GM18517 (cell line): ENCODE data around the gene RDH11.
"Not testable (repeated sequence)": the region's sequence is repeated elsewhere in the genome, so short reads cannot be mapped to it uniquely, and the experiment has no call there.

Source experiments
- ATAC-seq: cut with Tn5 transposase; IDR thresholded peaks from one replicate; pipeline ENCODE4 v1.9.1; 2021; ENCODE audit warnings: mild to moderate bottlenecking, moderate library complexity; ENCODE audit not compliant: unreplicated experiment

Gene RDH11

GRCh38 chr14:67704484-67705089, 9.0 kb upstream of the RDH11 start:
- ATAC-seq, result no peak

- ATAC-seq, result no peak
These were observed 8.4 kb upstream of the RDH11 start for GRCh38 chr14:67703997-67704396.

- ATAC-seq, result not testable (repeated sequence)
These were observed 5.9 kb upstream of the RDH11 start, which contains the start of gene RDH12 for GRCh38 chr14:67701492-67701891. Gene RDH12 (plus strand): TSS chr14:67701886. CDS start chr14:67722643, 20,757 bp downstream.

- no peak for ATAC-seq
These were observed 2.6 kb upstream of the RDH11 start for GRCh38 chr14:67698179-67698578.

GRCh38 chr14:67697006-67697405, 1.4 kb upstream of the RDH11 start:
- ATAC-seq, result no peak

- ATAC-seq, result peak; percentile 85
These were observed 672 bp downstream of the RDH11 start for GRCh38 chr14:67694791-67695393.

- ATAC-seq, result no peak
These were observed 5.6 kb downstream of the RDH11 start for GRCh38 chr14:67690011-67690410.

GRCh38 chr14:67683842-67684241, 11.7 kb downstream of the RDH11 start:
- no peak for ATAC-seq

- no peak for ATAC-seq
These were observed 14.6 kb downstream of the RDH11 start for GRCh38 chr14:67680941-67681340.

- peak; percentile 96 for ATAC-seq
These were observed 15.4 kb downstream of the RDH11 start for GRCh38 chr14:67680121-67680602.

GRCh38 chr14:67679006-67679405, 16.6 kb downstream of the RDH11 start:
- no peak for ATAC-seq

GRCh38 chr14:67675219-67675582, 20.4 kb downstream of the RDH11 start:
- ATAC-seq, result no peak

GRCh38 chr14:67674480-67675218, 20.9 kb downstream of the RDH11 start, which contains the start of gene VTI1B:
Gene VTI1B (minus strand): TSS chr14:67674632. CDS start chr14:67674489, 143 bp downstream.
- peak; percentile 81 for ATAC-seq

- ATAC-seq, result peak; percentile 18
These were observed 21.5 kb downstream of the RDH11 start for GRCh38 chr14:67674139-67674479.

- no peak for ATAC-seq
These were observed 22.1 kb downstream of the RDH11 start for GRCh38 chr14:67673451-67673850.

GRCh38 chr14:67668559-67668958, 27.0 kb downstream of the RDH11 start:
- ATAC-seq, result no peak

- peak; percentile 54 for ATAC-seq
These were observed 28.7 kb downstream of the RDH11 start for GRCh38 chr14:67666750-67667449.

- ATAC-seq, result no peak
These were observed 29.7 kb downstream of the RDH11 start for GRCh38 chr14:67665868-67666267.

- ATAC-seq, result no peak
These were observed 31.9 kb downstream of the RDH11 start for GRCh38 chr14:67663633-67664032.

GRCh38 chr14:67653651-67654280, 41.8 kb downstream of the RDH11 start:
- no peak for ATAC-seq

- no peak for ATAC-seq
These were observed 43.4 kb downstream of the RDH11 start for GRCh38 chr14:67652189-67652588.
